HepG2 (cell line): ENCODE results near the gene SMARCE1. TPM values are rescaled to one million over a fixed set of nuclear protein-coding genes. Genes with fewer than 3 reads are reported as not detected.

Source experiments
- ATAC-seq: fragments of 200-7000 bp; cut with Tn5 transposase; 3 replicates; pipeline ENCODE4 v1.9.1; 2020; ENCODE audit warnings: mild to moderate bottlenecking, moderate library complexity
- BruUV-seq: library from RNA; stranded (reverse); fragments of 400-500 nt; replicated peaks from 2 replicates; lab custom pipeline; 2021; lab: Mats Ljungman, UMichigan
- CTCF ChIA-PET: fragments of 300-600 bp; formaldehyde crosslinking; extraction: SDS; loops from one replicate; lab custom pipeline; 2021; ENCODE audit warnings: low total read pairs, inconsistent platforms, low intra/inter-chr PET ratio; lab: Yijun Ruan, JAX
- POLR2A ChIA-PET: fragments of 350-600 bp; sonication (Branson Sonifier 250); formaldehyde crosslinking; loops from one replicate; lab custom pipeline; 2020; ENCODE audit warnings: antibody characterized with exemption, inconsistent platforms; lab: Yijun Ruan, JAX
- DNase-seq: peaks from one replicate; pipeline ENCODE4 v3.0.0-alpha.2; 2015; ENCODE audit warnings: low spot score
- FAIRE-seq: peaks from 3 replicates; lab custom pipeline; 2011; peaks lifted over from hg19 to GRCh38; lab: Jason Lieb, UNC
- H2AFZ ChIP-seq: one replicate; pipeline ENCODE4 v1.6.1; 2011; ENCODE audit warnings: low read length, inconsistent platforms
- H3K27ac ChIP-seq: fragments of 300-600 bp; 3 replicates; pipeline ENCODE4 v1.8.0; 2011; ENCODE audit warnings: mixed run types, mild to moderate bottlenecking, mixed read lengths, low read length, inconsistent platforms; ENCODE audit not compliant: insufficient read depth; ENCODE audit errors: extremely low read length
- H3K27me3 ChIP-seq, 2 experiments: fragments of 200-600 bp in 1 of 2; 2 replicates in 1 of 2; 3 replicates in 1 of 2; pipeline versions ENCODE4 v1.6.0 to v1.8.0; 2011; ENCODE audit warnings: low read length in 2 of 2, mild to moderate bottlenecking in 2 of 2, moderate library complexity in 2 of 2, inconsistent platforms in 1 of 2; ENCODE audit not compliant: insufficient read depth in 2 of 2, control insufficient read depth in 1 of 2
- H3K36me3 ChIP-seq, 2 experiments: fragments of 200-600 bp in 1 of 2; replicated peaks in 1 of 2; 2 replicates in 1 of 2; 3 replicates in 1 of 2; pipeline versions ENCODE4 v1.5.1 to v1.8.0; 2011; ENCODE audit warnings: low read length in 2 of 2, inconsistent platforms in 1 of 2; ENCODE audit not compliant: insufficient read depth in 2 of 2, control insufficient read depth in 1 of 2
- H3K4me1 ChIP-seq: 2 replicates; pipeline ENCODE4 v1.5.1; 2012; ENCODE audit warnings: low read length, inconsistent platforms; ENCODE audit not compliant: insufficient read depth
- H3K4me2 ChIP-seq: 2 replicates; pipeline ENCODE4 v1.6.0; 2011; ENCODE audit warnings: low read depth, low read length, inconsistent platforms
- H3K4me3 ChIP-seq, 3 experiments: fragments of 200-600 bp in 1 of 3; sonication (generic), shearing (Covaris generic) in 1 of 3; replicated peaks in 1 of 3; 2 replicates each; pipeline ENCODE4 v1.5.1; 2011 to 2016; ENCODE audit warnings: low read length in 3 of 3, inconsistent platforms in 2 of 3, low read depth in 2 of 3, mild to moderate bottlenecking in 2 of 3, control low read depth in 1 of 3, mixed read lengths in 1 of 3; ENCODE audit not compliant: insufficient read depth in 1 of 3
- H3K79me2 ChIP-seq: one replicate; pipeline ENCODE4 v1.6.1; 2011; ENCODE audit warnings: low read length, inconsistent platforms; ENCODE audit not compliant: insufficient read depth
- H3K9ac ChIP-seq: 2 replicates; pipeline ENCODE4 v1.6.0; 2011; ENCODE audit warnings: mild to moderate bottlenecking, low read depth, low read length, inconsistent platforms; ENCODE audit not compliant: insufficient read depth
- H3K9me3 ChIP-seq: 2 replicates; pipeline ENCODE4 v1.5.1; 2012; ENCODE audit warnings: mild to moderate bottlenecking, low read length
- H4K20me1 ChIP-seq: 2 replicates; pipeline ENCODE4 v1.6.0; 2011; ENCODE audit warnings: inconsistent platforms, mild to moderate bottlenecking, low read length, moderate library complexity; ENCODE audit not compliant: insufficient read depth
- CREB1 ChIP-seq, 2 experiments: fragments of 450-650 bp in 1 of 2; IDR thresholded peaks; 2 replicates each; pipeline ENCODE4 v1.6.1; 2016 to 2017; ENCODE audit warnings: control low read depth in 1 of 2, mild to moderate bottlenecking in 1 of 2, missing compliant biosample characterization in 1 of 2, missing genetic modification characterization in 1 of 2
- MAFG ChIP-seq: sonication (generic); formaldehyde crosslinking; IDR thresholded peaks from 2 replicates; pipeline ENCODE4 v1.5.1; 2020; ENCODE audit warnings: mild to moderate bottlenecking, missing genetic modification reagents
- MBD4 ChIP-seq: IDR thresholded peaks from 2 replicates; pipeline ENCODE4 v1.6.1; 2012; ENCODE audit warnings: low read length, inconsistent platforms, borderline replicate concordance
- MBNL3 ChIP-seq: fragments of 250-450 bp; sonication (Bioruptor Pico); conservative IDR thresholded peaks from 2 replicates; pipeline ENCODE4 v1.8.0; 2022; ENCODE audit warnings: mild to moderate bottlenecking, inconsistent platforms
- MEIS1 ChIP-seq: sonication (generic); formaldehyde crosslinking; IDR thresholded peaks from 2 replicates; pipeline ENCODE4 v1.9.0; 2021; ENCODE audit warnings: mild to moderate bottlenecking, missing genetic modification reagents, moderate library complexity, borderline replicate concordance
- SOX13 ChIP-seq, 3 experiments: fragments of 450-650 bp in 1 of 3; sonication (generic) in 1 of 3; formaldehyde crosslinking in 1 of 3; IDR thresholded peaks in 2 of 3; conservative IDR thresholded peaks in 1 of 3; 2 replicates each; pipeline versions ENCODE4 v1.5.0 to v1.6.1; 2016 to 2020; ENCODE audit warnings: antibody characterized with exemption in 1 of 3, mild to moderate bottlenecking in 1 of 3, missing compliant biosample characterization in 1 of 3, missing genetic modification reagents in 1 of 3, moderate library complexity in 1 of 3
- TCF7 ChIP-seq: sonication (generic); IDR thresholded peaks from 2 replicates; pipeline ENCODE4 v1.6.1; 2016; ENCODE audit warnings: antibody characterized with exemption, low read depth
- ZNF3 ChIP-seq: IDR thresholded peaks from 2 replicates; pipeline ENCODE4 v1.7.0; 2017; ENCODE audit warnings: inconsistent platforms
- ZNF326 ChIP-seq: sonication (generic); formaldehyde crosslinking; IDR thresholded peaks from 2 replicates; pipeline ENCODE4 v1.4.0; 2020; ENCODE audit warnings: missing genetic modification reagents, borderline replicate concordance
- ZNF383 ChIP-seq: sonication (generic); formaldehyde crosslinking; IDR thresholded peaks from 2 replicates; pipeline ENCODE4 v1.4.0; 2020; ENCODE audit warnings: missing genetic modification reagents, mild to moderate bottlenecking, borderline replicate concordance
- ZNF430 ChIP-seq: sonication (generic); formaldehyde crosslinking; IDR thresholded peaks from 2 replicates; pipeline ENCODE4 v1.9.0; 2021; ENCODE audit warnings: mild to moderate bottlenecking, missing genetic modification reagents
- ZNF770 ChIP-seq: sonication (generic); formaldehyde crosslinking; IDR thresholded peaks from 2 replicates; pipeline ENCODE4 v1.5.0; 2020; ENCODE audit warnings: mild to moderate bottlenecking, missing genetic modification reagents
- ZNF788 ChIP-seq: sonication (generic); formaldehyde crosslinking; IDR thresholded peaks from 2 replicates; pipeline ENCODE4 v1.5.0; 2020; ENCODE audit warnings: mild to moderate bottlenecking, missing genetic modification reagents, borderline replicate concordance
- WGBS: methylation state at CpG from one replicate; pipeline ENCODE4 v1.1.6; 2017; ENCODE audit warnings: low lambda C conversion rate; 5-methylcytosine and 5-hydroxymethylcytosine counted together
- in situ Hi-C: cut with HindIII; loops from 2 replicates; pipeline ENCODE4 v1.10.0; 2017; ENCODE audit warnings: low pct_unique_long_range_greater_than_20kb; ENCODE audit not compliant: extremely low pct_ligation_motif_present
- intact Hi-C: fragments of 100-400 bp; cut with micrococcal nuclease; formaldehyde crosslinking; loops from one replicate; pipeline ENCODE4 v1.10.0; 2022; ENCODE audit not compliant: unreplicated experiment
- polyA plus RNA-seq, 8 experiments: library from polyadenylated mRNA; depleted of rRNA in 3 of 8; stranded (reverse) in 7 of 8; unstranded in 1 of 8; fragments of >200 nt; fragmentation: Illumina TruSeq in 4 of 8; extraction: Trizol in 4 of 8; gene quantifications; 2 replicates each; pipeline versions ENCODE4 v1.2.1 to v1.2.3, GENCODE V29; 2011 to 2016; ENCODE audit warnings: low read depth in 4 of 8, missing spikeins in 1 of 8, mixed read lengths in 1 of 8; ENCODE audit not compliant: insufficient read depth in 1 of 8
- total RNA-seq, 5 experiments: library from RNA; depleted of rRNA; stranded (reverse); fragments of >200 nt; fragmentation: Illumina TruSeq; extraction: Trizol; gene quantifications; 2 replicates each; pipeline ENCODE4 v1.2.3, GENCODE V29; 2016; ENCODE audit warnings: low read depth in 1 of 5

SMARCE1 gene
- total and polyA plus RNA-seq, 2 of the 13 experiments (the other 11 are each of a cell fraction or from before 2014, with no cell fraction given), result 43.5 to 127 TPM

GRCh38 chr17:40621578-40621977, 26.0 kb downstream of the SMARCE1 start:
- no peak for ATAC-seq
- FAIRE-seq, result no peak
- Histone ChIP-seq H3K4me1 (peaks cover 37% of the 10 kb centered on the region), H3K27ac (no peak overlapping the region)
- TF ChIP-seq ZNF770 (CRISPR knock-in tag), result peak; percentile 15; the same call in 1 of the 2 replicates
- TF ChIP-seq ZNF430 (CRISPR knock-in tag), result no peak
- TF ChIP-seq ZNF3, result no peak
- no peak for TF ChIP-seq MEIS1 (CRISPR knock-in tag)
- TF ChIP-seq CREB1 (IDR thresholded peaks at IDR 0.05), result peak; percentile 41; the same call in 1 of the 2 replicates
- TF ChIP-seq CREB1 (CRISPR knock-in tag; IDR thresholded peaks at IDR 0.05), result no peak
- TF ChIP-seq, all 625 proteins: peak for 2
- Histone ChIP-seq H4K20me1 (no peaks in the 10 kb centered on the region), H3K27me3 (peaks cover 0 to 26% of the 10 kb centered on the region in 2 experiments; a peak in 3 of 5 replicates), H3K4me2 (no peak overlapping the region), H3K9ac (no peak overlapping the region), H3K4me3 (no peak overlapping the region), H3K79me2 (no peaks in the 10 kb centered on the region), H2AFZ (no peak overlapping the region), H3K36me3 (no peaks in the 10 kb centered on the region), H3K9me3 (no peaks in the 10 kb centered on the region)
- 22% methylated on average over 8 of the region's 8 CpGs for WGBS
- DNase-seq, result no peak
- intact Hi-C loops, result no loop called here
- in situ Hi-C loops, result no loop called here
- ChIA-PET CTCF (no interaction called here), POLR2A (no interaction called here)
- BruUV-seq, result no TSS peak

- Histone ChIP-seq H3K36me3 (no peaks in the 10 kb centered on the region), H3K9ac (no peak overlapping the region), H3K79me2 (no peaks in the 10 kb centered on the region), H4K20me1 (no peaks in the 10 kb centered on the region), H3K27me3 (peaks cover 0 to 26% of the 10 kb centered on the region in 2 experiments; a peak in 3 of 5 replicates), H3K27ac (no peak overlapping the region), H3K4me1 (peaks cover 42% of the 10 kb centered on the region), H2AFZ (no peak overlapping the region), H3K4me3 (no peak overlapping the region), H3K4me2 (no peak overlapping the region), H3K9me3 (no peaks in the 10 kb centered on the region)
- CTCF ChIA-PET, result interaction anchor here (3.3 kb wide), 1 partner anchor 170 kb away, joined by 37 read pairs; no protein-coding TSS in a partner anchor
- POLR2A ChIA-PET, result no interaction called here
- BruUV-seq, result no TSS peak
- intact Hi-C loops, result no loop called here
- FAIRE-seq (no peak), DNase-seq (no peak), ATAC-seq (no peak)
- in situ Hi-C loops, result no loop called here
- 71% methylated on average over 6 of the region's 6 CpGs for WGBS
- TF ChIP-seq MBD4, result no peak
- TF ChIP-seq MAFG (CRISPR knock-in tag), result no peak
- no peak for TF ChIP-seq ZNF383 (CRISPR knock-in tag)
- TF ChIP-seq ZNF788, result no peak
- no peak for TF ChIP-seq SOX13 (IDR thresholded peaks at IDR 0.05)
- TF ChIP-seq SOX13 (CRISPR knock-in tag; conservative IDR thresholded peaks at IDR 0.05 in 1 of 2, IDR thresholded peaks at IDR 0.05 in 1 of 2), result no peak
- TF ChIP-seq MBNL3, result no peak
- no peak for TF ChIP-seq TCF7
- TF ChIP-seq ZNF326 (CRISPR knock-in tag), result no peak
These were observed 26.6 kb downstream of the SMARCE1 start for GRCh38 chr17:40621019-40621418.
